Effector memory CD4-positive, alpha-beta T cell (primary cell): ENCODE data around the gene RNASE13.
"Not testable (repeated sequence)": the region's sequence is repeated elsewhere in the genome, so short reads cannot be mapped to it uniquely, and the experiment has no call there.

ENCODE experiments used
- DNase-seq, 3 donors: peaks; one replicate each; pipeline ENCODE4 v3.0.0-alpha.2; 2020
- H3K27ac ChIP-seq: 2 replicates; pipeline ENCODE4 v1.7.0; 2013; ENCODE audit warnings: mild to moderate bottlenecking, low read length, moderate library complexity; ENCODE audit not compliant: insufficient read depth, poor library complexity, severe bottlenecking
- H3K27me3 ChIP-seq: replicated peaks from 2 replicates; pipeline ENCODE4 v1.7.0; 2013; ENCODE audit warnings: mild to moderate bottlenecking, low read length; ENCODE audit not compliant: insufficient read depth, control insufficient read depth, poor library complexity, severe bottlenecking
- H3K36me3 ChIP-seq: 2 replicates; pipeline ENCODE4 v1.7.0; 2013; ENCODE audit warnings: mild to moderate bottlenecking, low read length, moderate library complexity; ENCODE audit not compliant: control insufficient read depth, insufficient read depth
- H3K4me1 ChIP-seq: 2 replicates; pipeline ENCODE4 v1.7.0; 2013; ENCODE audit warnings: low read length, mild to moderate bottlenecking; ENCODE audit not compliant: control insufficient read depth, insufficient read depth, poor library complexity, severe bottlenecking
- H3K4me3 ChIP-seq: 2 replicates; pipeline ENCODE4 v1.7.0; 2013; ENCODE audit warnings: low read length, low read depth, mild to moderate bottlenecking; ENCODE audit not compliant: insufficient read depth, poor library complexity, severe bottlenecking
- H3K9me3 ChIP-seq: 2 replicates; pipeline ENCODE4 v1.7.0; 2013; ENCODE audit warnings: mild to moderate bottlenecking, low read length, moderate library complexity; ENCODE audit not compliant: control insufficient read depth

The RNASE13 gene

DNA sequence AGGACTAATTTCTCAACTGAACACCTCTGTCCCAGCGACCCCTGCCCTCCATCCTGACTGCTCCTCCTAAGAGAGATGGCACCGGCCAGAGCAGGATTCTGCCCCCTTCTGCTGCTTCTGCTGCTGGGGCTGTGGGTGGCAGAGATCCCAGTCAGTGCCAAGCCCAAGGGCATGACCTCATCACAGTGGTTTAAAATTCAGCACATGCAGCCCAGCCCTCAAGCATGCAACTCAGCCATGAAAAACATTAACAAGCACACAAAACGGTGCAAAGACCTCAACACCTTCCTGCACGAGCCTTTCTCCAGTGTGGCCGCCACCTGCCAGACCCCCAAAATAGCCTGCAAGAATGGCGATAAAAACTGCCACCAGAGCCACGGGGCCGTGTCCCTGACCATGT is 8.3 kb upstream of the RNASE13 start:
- Histone ChIP-seq H3K4me3 (no peak overlapping the region), H3K27me3 (no peaks in the 10 kb centered on the region), H3K4me1 (peaks cover 10% of the 10 kb centered on the region), H3K36me3 (no peaks in the 10 kb centered on the region), H3K27ac (no peak overlapping the region), H3K9me3 (no peaks in the 10 kb centered on the region)
- no peak for DNase-seq

- H3K9me3 ChIP-seq, result no peaks in the 10 kb centered on the region
- no peak within 1 kb of the TSS for H3K4me3 ChIP-seq
- H3K27ac ChIP-seq, result no peak within 1 kb of the TSS
- H3K27me3 ChIP-seq, result no peaks in the 10 kb centered on the region
- no peak for DNase-seq
- H3K4me1 ChIP-seq, result peaks cover 10% of the 10 kb centered on the region
- no peaks in the 10 kb centered on the region for H3K36me3 ChIP-seq
Observed at GRCh38 chr14:21041676-21042433, 7.2 kb upstream of the RNASE13 start, which contains the start of gene RNASE7. RNASE7 (plus strand) TSS chr14:21042362; CDS start chr14:21042993, 631 bp downstream.

DNA sequence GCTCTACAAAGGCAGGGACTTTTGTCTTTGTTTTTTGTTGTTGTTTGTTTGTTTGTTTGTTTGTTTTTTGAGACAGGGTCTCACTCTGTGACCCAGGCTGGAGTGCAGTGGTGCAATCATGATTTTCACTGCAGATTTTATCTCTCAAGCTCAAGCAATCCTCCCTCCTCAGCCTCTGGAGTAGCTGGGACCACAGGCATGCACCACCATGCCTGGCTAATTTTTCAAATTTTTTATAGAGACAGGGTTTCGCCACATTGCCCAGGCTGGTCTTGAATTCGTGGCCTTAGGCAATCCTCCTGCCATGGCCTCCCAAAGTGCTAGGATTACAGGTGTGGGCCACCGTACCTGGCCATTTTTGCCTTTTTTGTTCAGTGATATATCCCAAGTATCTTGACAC is 6.3 kb upstream of the RNASE13 start:
- H3K27ac ChIP-seq, H3K9me3 ChIP-seq, H3K36me3 ChIP-seq, H3K4me3 ChIP-seq, DNase-seq, H3K4me1 ChIP-seq, H3K27me3 ChIP-seq: not testable (repeated sequence)

- Histone ChIP-seq H3K27me3 (no peaks in the 10 kb centered on the region), H3K4me1 (peaks cover 10% of the 10 kb centered on the region), H3K27ac (no peak overlapping the region), H3K36me3 (no peaks in the 10 kb centered on the region), H3K9me3 (no peaks in the 10 kb centered on the region), H3K4me3 (no peak overlapping the region)
- no peak for DNase-seq
Observed at GRCh38 chr14:21040370-21040925, 5.8 kb upstream of the RNASE13 start.

- Histone ChIP-seq H3K9me3 (no peaks in the 10 kb centered on the region), H3K27ac (no peak overlapping the region), H3K4me3 (no peak overlapping the region), H3K36me3 (no peaks in the 10 kb centered on the region), H3K27me3 (no peaks in the 10 kb centered on the region), H3K4me1 (peaks cover 7% of the 10 kb centered on the region)
- DNase-seq, result no peak
Observed at GRCh38 chr14:21039585-21040369, 5.2 kb upstream of the RNASE13 start.

- Histone ChIP-seq H3K9me3 (no peaks in the 10 kb centered on the region), H3K27me3 (no peaks in the 10 kb centered on the region), H3K36me3 (no peaks in the 10 kb centered on the region), H3K4me1 (no peaks in the 10 kb centered on the region), H3K27ac (no peak overlapping the region), H3K4me3 (no peak overlapping the region)
- no peak for DNase-seq
Observed at GRCh38 chr14:21038441-21039422, 4.1 kb upstream of the RNASE13 start.

- no peak for DNase-seq
- H3K27ac ChIP-seq, result no peak overlapping the region
Observed at GRCh38 chr14:21037156-21037555, 2.5 kb upstream of the RNASE13 start.

DNA sequence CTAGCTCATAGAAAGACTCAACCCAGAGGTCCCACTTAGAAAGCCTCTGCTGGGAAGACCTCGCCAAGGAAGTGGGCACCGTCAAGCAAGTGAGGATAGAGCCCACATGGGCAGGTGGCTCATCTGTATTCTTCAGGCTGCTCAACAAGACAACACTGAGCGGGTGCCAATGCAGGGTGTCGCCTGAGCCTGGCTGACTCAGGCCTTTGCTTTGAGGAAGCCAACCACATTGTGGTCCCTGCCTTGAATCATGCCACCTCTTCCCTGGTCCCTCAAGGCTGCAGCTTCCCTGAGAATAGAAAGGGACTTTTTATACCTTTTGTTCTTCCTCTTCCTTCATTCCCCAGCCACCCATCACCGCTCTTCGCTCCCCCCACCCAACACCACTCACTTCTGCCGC is 2.1 kb upstream of the RNASE13 start:
- no peak overlapping the region for H3K4me3 ChIP-seq

More at GRCh38 chr14:21037156-21037555, 2.5 kb upstream of the RNASE13 start:
- Histone ChIP-seq H3K27me3 (no peaks in the 10 kb centered on the region), H3K4me3 (no peak overlapping the region), H3K4me1 (no peaks in the 10 kb centered on the region), H3K36me3 (no peaks in the 10 kb centered on the region), H3K9me3 (no peaks in the 10 kb centered on the region)

GRCh38 chr14:21033133-21033698 is 1.4 kb downstream of the RNASE13 start:
- Histone ChIP-seq H3K27ac (no peak overlapping the region), H3K27me3 (no peaks in the 10 kb centered on the region), H3K4me1 (no peaks in the 10 kb centered on the region), H3K36me3 (no peaks in the 10 kb centered on the region), H3K4me3 (no peak overlapping the region), H3K9me3 (no peaks in the 10 kb centered on the region)
- no peak for DNase-seq

More for the DNA sequence above, 2.1 kb upstream of the RNASE13 start:
- no peaks in the 10 kb centered on the region for H3K27me3 ChIP-seq
- H3K4me1 ChIP-seq, result no peaks in the 10 kb centered on the region
- no peak overlapping the region for H3K27ac ChIP-seq
- no peaks in the 10 kb centered on the region for H3K9me3 ChIP-seq
- no peak for DNase-seq
- H3K36me3 ChIP-seq, result no peaks in the 10 kb centered on the region
